HG02884 (cell line): ENCODE measurements around the gene NDUFA6.
"Not testable (repeated sequence)": the region's sequence is repeated elsewhere in the genome, so short reads cannot be mapped to it uniquely, and the experiment has no call there.

Experiments used
- ATAC-seq: cut with Tn5 transposase; IDR thresholded peaks from one replicate; pipeline ENCODE4 v1.9.1; 2021; ENCODE audit warnings: mild to moderate bottlenecking, moderate library complexity; ENCODE audit not compliant: unreplicated experiment

The NDUFA6 gene

GRCh38 chr22:42072606-42073330, 17.8 kb downstream of the NDUFA6 start:
- no peak for ATAC-seq

- ATAC-seq = not testable (repeated sequence)
Observed at GRCh38 chr22:42071508-42071907, 19.1 kb downstream of the NDUFA6 start.

- ATAC-seq = peak; percentile 87
Observed at GRCh38 chr22:42070517-42071422, 19.8 kb downstream of the NDUFA6 start, which contains the start of gene NAGA. Gene NAGA (minus strand): TSS chr22:42070812. CDS start chr22:42070297, 515 bp downstream.

- peak; percentile 11 for ATAC-seq
Observed at GRCh38 chr22:42069801-42070516, 20.6 kb downstream of the NDUFA6 start.

- no peak for ATAC-seq
Observed at GRCh38 chr22:42068291-42068690, 22.3 kb downstream of the NDUFA6 start.

- no peak for ATAC-seq
Observed at GRCh38 chr22:42067671-42068251, 22.8 kb downstream of the NDUFA6 start.

GRCh38 chr22:42066937-42067336, 23.6 kb downstream of the NDUFA6 start:
- ATAC-seq = no peak

GRCh38 chr22:42066126-42066761, 24.3 kb downstream of the NDUFA6 start:
- ATAC-seq = no peak

GRCh38 chr22:42065438-42066125, 25.0 kb downstream of the NDUFA6 start:
- no peak for ATAC-seq

- no peak for ATAC-seq
Observed at GRCh38 chr22:42064629-42065028, 25.9 kb downstream of the NDUFA6 start.

GRCh38 chr22:42062506-42063170, 27.9 kb downstream of the NDUFA6 start:
- no peak for ATAC-seq

GRCh38 chr22:42061041-42061440, 29.5 kb downstream of the NDUFA6 start:
- no peak for ATAC-seq

GRCh38 chr22:42060489-42060888, 30.1 kb downstream of the NDUFA6 start:
- no peak for ATAC-seq

GRCh38 chr22:42056757-42057511, 33.6 kb downstream of the NDUFA6 start:
- ATAC-seq = no peak

- ATAC-seq = no peak
Observed at GRCh38 chr22:42052765-42053164, 37.8 kb downstream of the NDUFA6 start.

- ATAC-seq = no peak
Observed at GRCh38 chr22:42050641-42051180, 39.9 kb downstream of the NDUFA6 start.

- ATAC-seq = no peak
Observed at GRCh38 chr22:42041784-42042183, 48.8 kb downstream of the NDUFA6 start.

- no peak for ATAC-seq
Observed at GRCh38 chr22:42039271-42039670, 51.3 kb downstream of the NDUFA6 start.
